HEK293T (cell line): Measurements from ENCODE around the gene HDAC5.

Experiments
- CTCF ChIA-PET: fragments of 350-600 bp; formaldehyde crosslinking; extraction: SDS; loops from one replicate; lab custom pipeline; 2021; ENCODE audit warnings: antibody characterized with exemption, inconsistent platforms; lab: Yijun Ruan, JAX
- POLR2A ChIA-PET: fragments of 350-600 bp; formaldehyde crosslinking; extraction: SDS; loops from one replicate; lab custom pipeline; 2020; ENCODE audit warnings: antibody characterized with exemption, inconsistent platforms; lab: Yijun Ruan, JAX
- DNase-seq: peaks from one replicate; pipeline ENCODE4 v3.0.0; 2012; ENCODE audit warnings: mixed read lengths; ENCODE audit errors: extremely low spot score
- ARNT ChIP-seq: fragments of 450-650 bp; IDR thresholded peaks from 2 replicates; pipeline ENCODE4 v1.6.1; 2017; ENCODE audit warnings: mild to moderate bottlenecking
- BHLHE40 ChIP-seq: fragments of 450-650 bp; IDR thresholded peaks from 2 replicates; pipeline ENCODE4 v1.6.1; 2016; ENCODE audit warnings: mild to moderate bottlenecking, moderate library complexity, borderline replicate concordance
- CTBP1 ChIP-seq: fragments of 450-650 bp; IDR thresholded peaks from 2 replicates; pipeline ENCODE4 v1.6.1; 2016; ENCODE audit warnings: borderline replicate concordance
- ELF4 ChIP-seq: fragments of 450-650 bp; IDR thresholded peaks from 2 replicates; pipeline ENCODE4 v1.6.1; 2017; ENCODE audit warnings: antibody characterized with exemption
- FOXK2 ChIP-seq: fragments of 450-650 bp; IDR thresholded peaks from 2 replicates; pipeline ENCODE4 v1.6.1; 2016; ENCODE audit warnings: mild to moderate bottlenecking
- FOXM1 ChIP-seq: fragments of 450-650 bp; IDR thresholded peaks from 2 replicates; pipeline ENCODE4 v1.6.1; 2017; ENCODE audit warnings: mild to moderate bottlenecking, borderline replicate concordance
- HDGF ChIP-seq: fragments of 450-650 bp; IDR thresholded peaks from 2 replicates; pipeline ENCODE4 v1.6.1; 2017; ENCODE audit warnings: antibody characterized with exemption, borderline replicate concordance
- L3MBTL2 ChIP-seq: fragments of 450-650 bp; conservative IDR thresholded peaks from 2 replicates; pipeline ENCODE4 v1.6.1; 2016; ENCODE audit warnings: mild to moderate bottlenecking
- LEF1 ChIP-seq: fragments of 450-650 bp; IDR thresholded peaks from 2 replicates; pipeline ENCODE4 v1.6.1; 2017; ENCODE audit warnings: mild to moderate bottlenecking, borderline replicate concordance
- NFRKB ChIP-seq: fragments of 450-650 bp; IDR thresholded peaks from 2 replicates; pipeline ENCODE4 v1.6.1; 2016; ENCODE audit warnings: mild to moderate bottlenecking, moderate library complexity
- PKNOX1 ChIP-seq: fragments of 450-650 bp; IDR thresholded peaks from 2 replicates; pipeline ENCODE4 v1.6.1; 2016
- SUZ12 ChIP-seq: fragments of 450-650 bp; IDR thresholded peaks from 2 replicates; pipeline ENCODE4 v1.6.1; 2016; ENCODE audit warnings: mild to moderate bottlenecking
- TARDBP ChIP-seq: fragments of 450-650 bp; IDR thresholded peaks from 2 replicates; pipeline ENCODE4 v1.6.1; 2016
- ZNF384 ChIP-seq: fragments of 450-650 bp; IDR thresholded peaks from 2 replicates; pipeline ENCODE4 v1.6.1; 2016

HDAC5 gene

DNA sequence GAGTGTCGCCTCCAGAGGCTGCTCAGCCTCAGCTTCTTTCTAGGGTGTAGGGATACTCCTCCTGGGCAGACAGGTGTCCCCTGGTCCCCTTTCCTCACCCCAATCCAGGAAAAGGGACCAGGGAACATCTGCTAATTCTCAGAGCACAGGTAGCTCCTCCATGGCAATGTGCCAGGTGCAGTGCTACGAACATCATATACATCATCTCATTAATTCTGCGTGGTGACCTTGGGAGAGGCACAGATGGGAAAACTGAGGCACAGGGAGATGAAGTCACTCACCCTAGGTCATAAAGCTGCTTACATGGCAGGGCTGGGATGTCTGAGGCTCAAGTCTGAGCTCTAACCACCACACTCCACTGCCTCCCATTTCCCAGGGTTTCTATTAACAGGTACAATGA lies 11.7 kb downstream of the HDAC5 start:
- POLR2A ChIA-PET = interaction anchor here (0.6 to 2.7 kb wide), 7 partner anchors 11 to 824 kb away, joined by 3 to 14 read pairs (median 4); partner anchors contain the start of genes HDAC5, LSM12 and TMEM101
- DNase-seq = no peak
- CTCF ChIA-PET = interaction anchor here (0.7 to 1.5 kb wide), 5 partner anchors 10 to 168 kb away, joined by 3 to 6 read pairs (median 4); no protein-coding TSS in a partner anchor
- no peak for TF ChIP-seq LEF1
- no peak for TF ChIP-seq BHLHE40
- TF ChIP-seq NFRKB = no peak
- TF ChIP-seq SUZ12 = no peak
- no peak for TF ChIP-seq TARDBP
- TF ChIP-seq FOXK2 = no peak
- TF ChIP-seq ARNT = no peak
- TF ChIP-seq ZNF384 = no peak

- ChIA-PET POLR2A (interaction anchor here (0.6 to 2.7 kb wide), 5 partner anchors 13 to 825 kb away, joined by 3 to 14 read pairs (median 4); partner anchors contain the start of genes HDAC5, LSM12 and TMEM101), CTCF (interaction anchor here (0.7 to 1.5 kb wide), 4 partner anchors 10 to 57 kb away, joined by 3 to 6 read pairs (median 4); no protein-coding TSS in a partner anchor)
- TF ChIP-seq CTBP1 (no peak), FOXM1 (peak; percentile 32; the same call in 1 of the 2 replicates)
- peak; percentile 77 for DNase-seq
Observed at GRCh38 chr17:44110823-44111633, 12.4 kb downstream of the HDAC5 start.

- CTCF ChIA-PET = interaction anchor here (1.5 kb wide), 1 partner anchor 11 kb away, joined by 6 read pairs; no protein-coding TSS in a partner anchor
Observed at GRCh38 chr17:44110011-44110686, 13.3 kb downstream of the HDAC5 start.

DNA sequence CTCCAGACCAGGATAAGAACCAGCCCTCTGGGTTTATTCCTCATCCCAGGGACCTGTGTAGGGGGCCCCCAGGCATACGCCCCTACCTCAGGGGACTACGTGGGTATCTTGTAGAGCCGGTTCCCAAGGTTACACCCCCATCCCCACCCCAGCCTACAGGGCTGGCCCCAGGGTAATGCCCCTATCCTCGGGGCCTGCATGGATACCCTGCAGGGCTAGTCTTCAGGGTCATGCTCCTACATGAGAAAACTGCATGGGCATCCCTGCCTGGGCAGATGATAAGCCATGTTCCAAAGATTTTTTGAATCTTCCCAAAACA lies 14.2 kb downstream of the HDAC5 start:
- DNase-seq = no peak
- ChIA-PET POLR2A (interaction anchor here (1.3 to 1.8 kb wide), 2 partner anchors 9 to 15 kb away, joined by 4 to 7 read pairs; partner anchors contain the start of gene HDAC5), CTCF (interaction anchor here (0.9 kb wide), 1 partner anchor 44 kb away, joined by 3 read pairs; no protein-coding TSS in a partner anchor)
- TF ChIP-seq L3MBTL2 = no peak

More at GRCh38 chr17:44110011-44110686, 13.3 kb downstream of the HDAC5 start:
- no peak for DNase-seq
- TF ChIP-seq ZNF384 = no peak
- TF ChIP-seq BHLHE40 = no peak
- TF ChIP-seq FOXK2 = no peak
- POLR2A ChIA-PET = interaction anchor here (1.5 to 2.7 kb wide), 3 partner anchors 10 to 44 kb away, joined by 7 to 14 read pairs (median 10); partner anchors contain the start of genes HDAC5 and LSM12

- POLR2A ChIA-PET = interaction anchor here (1.3 to 1.8 kb wide), 2 partner anchors 8 to 15 kb away, joined by 4 to 7 read pairs; partner anchors contain the start of gene HDAC5
- CTCF ChIA-PET = interaction anchor here (0.6 to 0.9 kb wide), 2 partner anchors 43 to 67 kb away, joined by 3 read pairs; no protein-coding TSS in a partner anchor
- TF ChIP-seq PKNOX1 (no peak), FOXK2 (no peak)
- DNase-seq = no peak
Observed at GRCh38 chr17:44108440-44109311, 14.8 kb downstream of the HDAC5 start.

- POLR2A ChIA-PET = interaction anchor here (0.7 to 1.7 kb wide), 2 partner anchors 17 to 57 kb away, joined by 3 to 4 read pairs; partner anchors contain the start of gene HDAC5
- TF ChIP-seq CTBP1 (no peak), BHLHE40 (no peak), LEF1 (no peak), HDGF (no peak), NFRKB (no peak), ELF4 (no peak), SUZ12 (no peak), L3MBTL2 (no peak)
- CTCF ChIA-PET = interaction anchor here (0.6 to 1.5 kb wide), 2 partner anchors 9 to 37 kb away, joined by 3 to 6 read pairs; no protein-coding TSS in a partner anchor
- no peak for DNase-seq
Observed at GRCh38 chr17:44106801-44107200, 16.6 kb downstream of the HDAC5 start.

- CTCF ChIA-PET = interaction anchor here (0.6 to 1.4 kb wide), 3 partner anchors 23 to 63 kb away, joined by 3 read pairs; no protein-coding TSS in a partner anchor
- DNase-seq = no peak
- POLR2A ChIA-PET = interaction anchor here (0.8 to 1.7 kb wide), 2 partner anchors 10 to 18 kb away, joined by 3 to 4 read pairs; partner anchors contain the start of gene HDAC5
- TF ChIP-seq HDGF (no peak), LEF1 (no peak), FOXK2 (no peak), CTBP1 (no peak), PKNOX1 (no peak), ARNT (no peak), L3MBTL2 (no peak), TARDBP (no peak)
Observed at GRCh38 chr17:44105941-44106340, 17.5 kb downstream of the HDAC5 start.
